GM23248 (cell line): ENCODE data around the gene RALGDS. TPM values are rescaled to one million over a fixed set of nuclear protein-coding genes. Genes with fewer than 3 reads are reported as not detected.
"Not testable (repeated sequence)": the region's sequence is repeated elsewhere in the genome, so short reads cannot be mapped to it uniquely, and the experiment has no call there.

Source experiments
- DNase-seq: peaks from one replicate; pipeline ENCODE4 v3.0.0-alpha.2; 2015
- H2AFZ ChIP-seq: fragments of 200-600 bp; sonication (generic); 2 replicates; pipeline ENCODE4 v1.6.1; 2016; ENCODE audit warnings: antibody characterized with exemption
- H3F3A ChIP-seq: fragments of 200-600 bp; sonication (generic); 2 replicates; pipeline ENCODE4 v1.6.1; 2016; ENCODE audit warnings: mild to moderate bottlenecking, antibody characterized with exemption, mixed run types; ENCODE audit not compliant: insufficient read depth
- H3K27ac ChIP-seq: fragments of 200-600 bp; sonication (generic); 2 replicates; pipeline ENCODE4 v1.5.1; 2016; ENCODE audit warnings: mild to moderate bottlenecking
- H3K27me3 ChIP-seq: fragments of 200-600 bp; sonication (generic); replicated peaks from 2 replicates; pipeline ENCODE4 v1.6.1; 2016; ENCODE audit warnings: mild to moderate bottlenecking; ENCODE audit not compliant: insufficient read depth
- H3K36me3 ChIP-seq: fragments of 200-600 bp; sonication (generic); 2 replicates; pipeline ENCODE4 v1.6.1; 2016; ENCODE audit warnings: low read depth, mild to moderate bottlenecking
- H3K4me1 ChIP-seq: fragments of 200-600 bp; sonication (generic); 2 replicates; pipeline ENCODE4 v1.6.1; 2016; ENCODE audit warnings: mild to moderate bottlenecking; ENCODE audit not compliant: insufficient read depth
- H3K4me2 ChIP-seq: fragments of 200-600 bp; sonication (generic); one replicate; pipeline ENCODE4 v1.6.1; 2016; ENCODE audit warnings: mild to moderate bottlenecking; ENCODE audit not compliant: unreplicated experiment
- H3K4me3 ChIP-seq: fragments of 200-600 bp; sonication (generic); 2 replicates; pipeline ENCODE4 v1.5.1; 2016; ENCODE audit warnings: mild to moderate bottlenecking
- H3K79me2 ChIP-seq: fragments of 200-600 bp; sonication (generic); 2 replicates; pipeline ENCODE4 v1.6.1; 2016; ENCODE audit warnings: mild to moderate bottlenecking; ENCODE audit not compliant: insufficient read depth
- H3K9ac ChIP-seq: fragments of 200-600 bp; sonication (generic); 2 replicates; pipeline ENCODE4 v1.6.1; 2016; ENCODE audit warnings: mild to moderate bottlenecking
- H3K9me2 ChIP-seq: fragments of 200-600 bp; sonication (generic); 2 replicates; pipeline ENCODE4 v1.6.1; 2016; ENCODE audit warnings: mixed run types, mild to moderate bottlenecking, moderate library complexity; ENCODE audit not compliant: insufficient read depth
- H3K9me3 ChIP-seq: fragments of 200-600 bp; sonication (generic); one replicate; pipeline ENCODE4 v1.6.1; 2017; ENCODE audit warnings: low read depth
- H4K20me1 ChIP-seq: fragments of 200-600 bp; sonication (generic); 2 replicates; pipeline ENCODE4 v1.6.0; 2016; ENCODE audit not compliant: insufficient read depth
- EZH2 ChIP-seq: fragments of 200-600 bp; sonication (generic); IDR thresholded peaks from 2 replicates; pipeline ENCODE4 v1.6.1; 2018; ENCODE audit warnings: antibody characterized with exemption, mild to moderate bottlenecking; ENCODE audit not compliant: insufficient read depth, poor library complexity, severe bottlenecking
- EZH2phosphoT487 ChIP-seq: fragments of 200-600 bp; sonication (generic); IDR thresholded peaks from 2 replicates; pipeline ENCODE4 v1.6.1; 2018; ENCODE audit warnings: antibody characterized with exemption, moderate library complexity, mild to moderate bottlenecking, low read depth; ENCODE audit not compliant: insufficient read depth
- WGBS, 2 experiments: methylation state at CpG; one replicate each; pipeline ENCODE4 v1.1.6; 2015 to 2017; ENCODE audit warnings: low lambda C conversion rate in 2 of 2, low coverage in 1 of 2; ENCODE audit errors: missing lambda C conversion rate in 2 of 2; 5-methylcytosine and 5-hydroxymethylcytosine counted together
- in situ Hi-C: fragments of 300-500 bp; cut with MboI; formaldehyde crosslinking; loops from 2 replicates; pipeline ENCODE4 v1.15.0; 2020
- polyA plus RNA-seq: library from polyadenylated mRNA; unstranded; fragments of >200 nt; fragmentation: Nextera tagmentation; extraction: Ambion mirVana; gene quantifications from 2 replicates; pipeline ENCODE4 v1.2.1, GENCODE V29; 2016
- total RNA-seq: library from RNA; depleted of rRNA; stranded (reverse); fragments of >200 nt; shearing (Covaris generic); gene quantifications from 2 replicates; pipeline ENCODE4 v1.2.3, GENCODE V29; 2014

The RALGDS gene
- total and polyA plus RNA-seq, 2 experiments from 2014 or later: 8.9 to 21.7 TPM

GRCh38 chr9:133064241-133065069 is 56.6 kb downstream of the RALGDS start:
- Histone ChIP-seq H3K4me2 (no peak overlapping the region), H4K20me1 (no peaks in the 10 kb centered on the region), H3K4me1 (no peaks in the 10 kb centered on the region), H3K36me3 (no peaks in the 10 kb centered on the region), H3K27me3 (no peaks in the 10 kb centered on the region), H3K9me3 (no peaks in the 10 kb centered on the region), H3K9me2 (no peaks in the 10 kb centered on the region), H2AFZ (no peak overlapping the region), H3K79me2 (no peaks in the 10 kb centered on the region), H3K27ac (no peak overlapping the region), H3F3A (no peaks in the 10 kb centered on the region), H3K9ac (no peak overlapping the region), H3K4me3 (no peak overlapping the region)
- TF ChIP-seq EZH2phosphoT487 (no peak), EZH2 (no peak)
- 92 to 95% methylated on average over 27 to 29 of the region's 30 CpGs for WGBS, 2 experiments
- DNase-seq: no peak
- in situ Hi-C loops: no loop called here

- H3K9me2 ChIP-seq: no peaks in the 10 kb centered on the region
- H2AFZ ChIP-seq: no peak overlapping the region
- H3K9me3 ChIP-seq: no peaks in the 10 kb centered on the region
- H3K9ac ChIP-seq: no peak overlapping the region
- no peak overlapping the region for H3K4me2 ChIP-seq
- no peaks in the 10 kb centered on the region for H3K36me3 ChIP-seq
- H3K27me3 ChIP-seq: no peaks in the 10 kb centered on the region
- H3K27ac ChIP-seq: no peak overlapping the region
- 68 to 75% methylated on average over 13 to 14 of the region's 14 CpGs for WGBS, 2 experiments
- no peaks in the 10 kb centered on the region for H3K79me2 ChIP-seq
- H3K4me3 ChIP-seq: no peak overlapping the region
- DNase-seq: no peak
- no peak for TF ChIP-seq EZH2phosphoT487
- no peak for TF ChIP-seq EZH2
- H4K20me1 ChIP-seq: no peaks in the 10 kb centered on the region
- in situ Hi-C loops: no loop called here
- H3F3A ChIP-seq: no peaks in the 10 kb centered on the region
- no peaks in the 10 kb centered on the region for H3K4me1 ChIP-seq
These were observed 57.4 kb downstream of the RALGDS start for GRCh38 chr9:133063500-133064231.

- Histone ChIP-seq H3K27ac (no peak overlapping the region), H3K9me2 (no peaks in the 10 kb centered on the region), H3K4me2 (no peak overlapping the region), H3K27me3 (no peaks in the 10 kb centered on the region), H3K4me3 (no peak overlapping the region), H3K9ac (no peak overlapping the region), H3K9me3 (no peaks in the 10 kb centered on the region), H3K36me3 (no peaks in the 10 kb centered on the region), H3K4me1 (no peaks in the 10 kb centered on the region), H4K20me1 (no peaks in the 10 kb centered on the region), H2AFZ (no peak overlapping the region), H3K79me2 (no peaks in the 10 kb centered on the region), H3F3A (no peaks in the 10 kb centered on the region)
- DNase-seq: no peak
- in situ Hi-C loops: no loop called here
- 90 to 95% methylated on average over 7 to 8 of the region's 8 CpGs for WGBS, 2 experiments
- TF ChIP-seq EZH2phosphoT487: no peak
- no peak for TF ChIP-seq EZH2
These were observed 57.9 kb downstream of the RALGDS start for GRCh38 chr9:133063159-133063499.

GRCh38 chr9:133062569-133062968 is 58.5 kb downstream of the RALGDS start:
- H3K36me3 ChIP-seq, H3K4me1 ChIP-seq, H3K27me3 ChIP-seq, H2AFZ ChIP-seq, H4K20me1 ChIP-seq, H3K27ac ChIP-seq, DNase-seq, H3K4me3 ChIP-seq, H3F3A ChIP-seq, H3K9me3 ChIP-seq, in situ Hi-C loops, H3K9me2 ChIP-seq, H3K4me2 ChIP-seq, H3K79me2 ChIP-seq, H3K9ac ChIP-seq: not testable (repeated sequence)
- WGBS, 2 experiments: 62 to 74% methylated on average over 5 to 7 of the region's 8 CpGs

- in situ Hi-C loops, H4K20me1 ChIP-seq, H3K4me1 ChIP-seq, H3K4me3 ChIP-seq, H3K9me3 ChIP-seq, H3K36me3 ChIP-seq, DNase-seq, H3K27ac ChIP-seq, H3K27me3 ChIP-seq, H3K4me2 ChIP-seq, H3K9ac ChIP-seq, H2AFZ ChIP-seq, H3K79me2 ChIP-seq, H3F3A ChIP-seq, H3K9me2 ChIP-seq: not testable (repeated sequence)
- WGBS, 2 experiments: 61 to 85% methylated on average over 3 to 5 of the region's 9 CpGs
These were observed 59.3 kb downstream of the RALGDS start, which contains the start of gene CEL for GRCh38 chr9:133061764-133062145. CEL (plus strand) TSS chr9:133061981; CDS start chr9:133062003, 22 bp downstream.

GRCh38 chr9:133061019-133061763 is 59.8 kb downstream of the RALGDS start:
- H3K27me3 ChIP-seq, H3K4me2 ChIP-seq, H3K27ac ChIP-seq, DNase-seq, H4K20me1 ChIP-seq, H3K4me1 ChIP-seq, H3F3A ChIP-seq, H3K4me3 ChIP-seq, in situ Hi-C loops, H3K9me3 ChIP-seq, H3K79me2 ChIP-seq, H3K36me3 ChIP-seq, H3K9me2 ChIP-seq, H3K9ac ChIP-seq, H2AFZ ChIP-seq: not testable (repeated sequence)
- 61 to 64% methylated on average over 13 of the region's 14 CpGs for WGBS, 2 experiments
